GM21390 (cell line): Measurements from ENCODE around the gene PPIAL4G.
"Not testable (repeated sequence)": the region's sequence is repeated elsewhere in the genome, so short reads cannot be mapped to it uniquely, and the experiment has no call there.

Source experiments
- ATAC-seq: cut with Tn5 transposase; IDR thresholded peaks from one replicate; pipeline ENCODE4 v1.9.1; 2021; ENCODE audit not compliant: unreplicated experiment

The PPIAL4G gene

DNA sequence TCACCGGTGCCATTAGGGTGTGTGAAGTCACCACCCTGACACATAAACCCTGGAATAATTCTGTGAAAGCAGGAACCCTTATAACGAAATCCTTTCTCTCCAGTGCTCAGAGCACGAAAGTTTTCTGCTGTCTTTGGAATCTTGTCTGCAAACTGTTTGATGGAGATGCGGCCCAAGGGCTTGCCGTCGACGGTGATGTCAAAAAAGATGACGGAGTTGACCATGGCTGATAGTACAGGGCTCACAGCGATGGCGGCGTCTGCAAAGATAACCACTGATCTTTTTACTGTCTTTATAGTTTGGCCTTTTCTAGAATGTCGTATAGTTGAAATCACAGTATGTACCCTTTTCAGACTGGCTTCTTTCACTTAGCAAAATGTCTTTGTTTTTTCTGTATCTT, at the start of gene PPIAL4G:
TSS of gene PPIAL4G (minus strand) at position 274 of the 400 bp plus-strand sequence. CDS start at position 224, 50 bp downstream.
- not testable (repeated sequence) for ATAC-seq

DNA sequence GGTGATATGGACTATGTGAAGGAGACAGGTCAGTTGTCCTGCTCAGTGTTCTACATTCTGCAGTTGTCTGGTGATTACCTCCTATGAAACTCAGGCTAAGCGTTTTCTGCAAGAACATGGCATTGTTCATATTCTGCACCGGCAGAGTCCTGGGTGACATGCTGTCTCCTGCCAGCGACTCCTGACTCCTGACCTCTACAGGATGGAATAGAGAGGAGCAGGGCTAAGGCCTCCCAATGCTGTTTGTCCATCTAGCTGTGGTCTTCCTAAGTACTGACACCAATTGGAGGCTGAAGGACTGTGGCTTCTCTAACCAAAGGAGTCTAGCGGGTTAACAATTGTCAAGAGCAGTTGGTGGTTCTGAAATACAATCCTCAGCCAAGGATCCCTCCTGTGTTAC, 49.1 kb upstream of the PPIAL4G start:
- ATAC-seq, result not testable (repeated sequence)

DNA sequence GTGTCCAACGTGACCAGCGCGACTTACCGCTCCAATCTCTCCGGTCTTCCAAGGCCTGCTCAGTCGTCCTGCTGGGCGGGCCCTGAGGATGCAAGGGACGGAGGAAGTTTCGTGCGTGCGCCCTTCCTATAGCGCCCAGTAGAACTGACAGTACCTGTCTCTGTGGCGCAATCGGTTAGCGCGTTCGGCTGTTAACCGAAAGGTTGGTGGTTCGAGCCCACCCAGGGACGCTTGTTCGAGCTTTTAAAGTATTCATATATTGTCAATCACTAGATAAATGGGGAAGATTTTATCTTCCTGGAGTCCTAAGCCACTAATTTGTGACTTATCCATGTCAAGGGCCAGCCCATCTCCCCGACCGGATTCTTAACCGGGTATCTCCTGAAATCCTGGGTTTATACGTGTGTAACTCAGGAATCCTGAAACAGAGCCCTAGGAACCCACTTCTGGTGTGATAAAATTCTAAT, 46.0 kb upstream of the PPIAL4G start:
- ATAC-seq, result not testable (repeated sequence)

- not testable (repeated sequence) for ATAC-seq
Measured at GRCh38 chr1:148528591-148528990, 45.5 kb upstream of the PPIAL4G start.

GRCh38 chr1:148526587-148526986, 43.5 kb upstream of the PPIAL4G start:
- ATAC-seq, result not testable (repeated sequence)

- ATAC-seq, result peak; percentile 6
Measured at GRCh38 chr1:148523205-148524144, 40.4 kb upstream of the PPIAL4G start.

DNA sequence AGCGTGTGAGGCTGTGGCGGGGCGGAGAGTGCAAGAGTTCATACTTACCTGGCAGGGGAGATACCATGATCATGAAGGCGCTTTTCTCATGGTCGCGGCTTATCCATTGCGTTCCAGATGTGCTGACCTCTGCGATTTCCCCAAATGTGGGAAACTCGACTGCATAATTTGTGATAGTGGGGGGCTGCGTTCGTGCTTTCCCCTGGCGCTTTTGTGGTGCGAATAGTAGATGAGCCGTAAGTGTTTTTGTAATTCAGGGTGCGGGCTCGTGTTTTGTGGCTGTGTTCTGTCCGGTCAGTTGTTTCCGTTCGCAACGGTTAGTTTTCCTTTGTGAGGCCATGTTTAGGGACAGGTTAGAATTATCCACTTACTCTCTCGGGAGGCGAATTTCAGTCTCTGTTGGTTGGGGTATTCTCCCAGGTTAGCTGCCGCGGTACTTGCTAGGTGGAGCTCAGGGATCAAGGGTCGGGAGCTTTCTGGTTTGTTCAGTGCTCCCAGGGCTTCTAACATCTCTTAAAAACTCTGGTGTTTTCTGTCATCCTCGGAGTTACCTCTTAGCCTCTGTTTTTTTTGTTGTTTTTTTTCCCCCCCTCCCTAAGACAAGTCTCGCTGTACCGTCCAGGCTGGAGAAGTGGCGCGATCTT, 39.6 kb upstream of the PPIAL4G start:
- ATAC-seq, result peak; percentile 81

- peak; percentile 44 for ATAC-seq
Measured at GRCh38 chr1:148522072-148522471, 39.0 kb upstream of the PPIAL4G start.

DNA sequence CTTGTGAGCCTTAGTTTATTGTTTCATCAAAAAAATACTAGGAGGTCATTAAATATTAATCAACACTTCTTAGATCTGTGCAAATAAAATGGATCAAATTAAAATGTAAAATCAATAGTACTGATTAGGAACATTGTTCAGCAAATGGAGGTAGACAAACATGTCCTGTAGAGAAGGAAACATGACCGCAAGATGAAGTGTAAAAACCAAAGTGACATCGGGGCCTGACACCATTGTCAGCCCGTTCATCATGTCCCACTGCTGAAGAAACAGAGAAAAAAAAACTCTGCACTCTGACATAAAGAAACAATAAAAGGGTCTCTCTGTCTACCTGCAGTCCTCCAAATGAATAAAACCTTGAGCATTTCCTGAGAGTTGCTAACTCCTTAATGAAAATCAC, 31.2 kb upstream of the PPIAL4G start:
- ATAC-seq, result not testable (repeated sequence)

DNA sequence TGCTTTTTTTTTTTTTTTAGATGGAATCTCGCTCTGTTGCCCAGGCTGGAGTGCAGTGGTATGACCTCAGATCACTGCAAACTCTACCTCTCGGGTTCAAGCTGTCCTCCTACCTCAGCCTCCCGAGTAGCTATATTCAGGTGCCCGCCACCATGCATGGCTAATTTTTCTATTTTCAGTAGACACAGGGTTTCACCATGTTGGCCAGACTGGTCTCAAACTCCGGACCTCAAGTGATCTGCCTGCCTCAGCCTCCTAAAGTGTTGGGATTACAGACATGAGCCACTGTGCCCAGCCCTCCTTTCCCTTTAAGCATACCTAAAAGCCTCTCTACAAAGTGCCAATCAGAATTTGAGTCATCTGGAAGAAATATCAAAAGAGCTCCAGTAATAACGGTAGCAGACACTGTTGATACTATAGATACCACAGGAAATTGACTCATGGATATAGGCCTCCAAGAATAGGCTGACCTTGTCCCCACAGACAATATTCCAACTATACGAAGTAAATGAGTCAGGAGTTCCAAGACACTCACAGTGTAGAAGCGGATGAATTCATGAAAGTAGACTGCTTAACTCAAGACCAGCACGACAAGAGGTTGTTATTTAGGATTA, 29.6 kb upstream of the PPIAL4G start:
- ATAC-seq, result not testable (repeated sequence)

DNA sequence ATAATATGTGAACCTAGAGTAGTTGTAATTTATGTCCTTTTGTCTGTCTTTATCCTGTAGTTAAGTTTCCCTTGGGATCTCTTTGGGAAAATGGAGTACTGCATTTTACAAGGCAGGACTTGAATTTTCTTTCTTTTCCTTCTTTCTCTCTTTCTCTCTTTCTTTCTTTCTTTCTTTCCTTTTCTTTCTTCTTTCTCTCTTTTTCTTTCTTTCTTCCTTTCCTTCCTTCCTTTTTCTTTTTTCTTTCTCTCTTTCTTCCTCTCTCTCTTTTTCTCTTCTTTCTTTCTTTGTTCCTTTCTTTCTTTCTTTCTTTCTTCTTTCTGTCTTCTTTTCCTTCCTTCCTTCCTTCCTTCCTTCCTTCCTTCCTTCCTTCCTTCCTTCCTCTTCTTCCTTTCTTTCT, 10.8 kb upstream of the PPIAL4G start:
- not testable (repeated sequence) for ATAC-seq

- not testable (repeated sequence) for ATAC-seq
Measured at GRCh38 chr1:148481134-148481533, 2.0 kb downstream of the PPIAL4G start.

DNA sequence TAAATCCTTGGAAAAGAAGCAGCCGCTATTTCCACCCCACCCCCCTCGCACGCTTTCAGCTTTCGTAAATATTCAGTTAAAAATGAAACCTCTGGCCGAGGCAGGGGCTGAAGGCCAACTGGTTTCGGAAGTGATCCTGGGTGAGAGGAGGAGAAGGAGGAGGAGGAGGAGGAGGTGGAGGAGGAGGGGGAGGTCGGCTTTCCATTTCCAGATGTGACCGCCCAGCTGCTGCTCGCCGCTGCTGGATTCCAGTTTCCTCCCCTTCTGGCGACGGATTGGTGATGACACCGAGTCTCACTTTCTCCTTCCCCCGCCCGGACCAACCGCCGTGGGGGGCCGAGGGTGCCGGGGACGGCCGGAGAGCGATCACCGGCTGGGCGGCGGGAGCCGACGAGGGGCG, 23.4 kb downstream of the PPIAL4G start:
- not testable (repeated sequence) for ATAC-seq

DNA sequence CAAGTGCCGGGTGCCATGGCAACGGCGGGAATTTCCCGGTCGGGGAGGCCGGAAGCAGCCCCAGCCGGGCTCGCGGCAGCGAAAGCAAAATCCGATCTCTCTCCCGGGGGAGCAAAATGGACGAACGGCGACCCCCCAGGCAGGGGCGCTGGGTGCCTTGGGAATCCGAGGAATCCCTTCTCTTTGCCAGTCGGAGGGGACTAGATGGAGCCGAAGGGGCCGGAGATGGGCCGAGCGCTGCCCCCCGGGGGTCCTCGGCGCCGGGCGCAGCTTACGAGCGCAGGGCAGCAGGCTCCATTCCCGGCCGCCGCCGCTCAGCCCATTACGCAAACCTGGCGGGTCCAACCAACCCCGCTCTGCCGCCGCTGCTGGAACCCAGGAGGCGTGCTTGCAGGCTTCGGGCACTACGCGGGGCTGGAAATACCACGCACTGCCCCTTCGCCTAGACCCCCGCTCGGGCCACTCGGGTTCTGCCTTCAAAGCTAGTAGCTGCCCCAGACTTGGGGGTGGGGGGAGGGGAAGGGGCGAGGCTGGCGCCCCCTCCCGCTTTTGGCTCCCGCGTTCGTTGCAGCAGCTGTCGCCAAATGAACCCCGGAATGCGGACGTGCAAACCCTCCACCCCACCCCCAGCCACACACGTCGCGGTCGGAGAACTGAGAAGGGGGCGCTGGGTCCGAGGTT, 24.1 kb downstream of the PPIAL4G start:
- ATAC-seq, result not testable (repeated sequence)

DNA sequence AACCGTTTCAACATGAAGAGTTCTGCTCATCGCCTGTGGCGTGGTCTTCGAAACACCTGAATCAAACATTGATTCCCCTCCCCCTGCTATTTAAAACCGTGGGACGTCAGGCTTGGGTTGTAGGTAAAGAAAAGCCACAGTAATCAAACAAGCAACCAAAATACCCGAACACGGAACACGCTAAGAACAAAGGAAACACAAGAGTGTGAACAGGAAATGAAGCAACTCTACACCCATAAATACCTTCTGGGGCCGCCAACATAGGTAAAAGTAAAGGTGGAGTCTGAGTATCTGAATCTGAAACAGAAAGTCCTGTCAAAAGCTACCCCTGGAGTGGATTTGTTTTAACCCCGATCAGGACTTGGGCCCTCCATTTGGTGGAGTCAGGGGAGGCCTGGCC, 24.7 kb downstream of the PPIAL4G start:
- ATAC-seq, result not testable (repeated sequence)

- ATAC-seq, result not testable (repeated sequence)
Measured at GRCh38 chr1:148452845-148453244, 30.3 kb downstream of the PPIAL4G start.

DNA sequence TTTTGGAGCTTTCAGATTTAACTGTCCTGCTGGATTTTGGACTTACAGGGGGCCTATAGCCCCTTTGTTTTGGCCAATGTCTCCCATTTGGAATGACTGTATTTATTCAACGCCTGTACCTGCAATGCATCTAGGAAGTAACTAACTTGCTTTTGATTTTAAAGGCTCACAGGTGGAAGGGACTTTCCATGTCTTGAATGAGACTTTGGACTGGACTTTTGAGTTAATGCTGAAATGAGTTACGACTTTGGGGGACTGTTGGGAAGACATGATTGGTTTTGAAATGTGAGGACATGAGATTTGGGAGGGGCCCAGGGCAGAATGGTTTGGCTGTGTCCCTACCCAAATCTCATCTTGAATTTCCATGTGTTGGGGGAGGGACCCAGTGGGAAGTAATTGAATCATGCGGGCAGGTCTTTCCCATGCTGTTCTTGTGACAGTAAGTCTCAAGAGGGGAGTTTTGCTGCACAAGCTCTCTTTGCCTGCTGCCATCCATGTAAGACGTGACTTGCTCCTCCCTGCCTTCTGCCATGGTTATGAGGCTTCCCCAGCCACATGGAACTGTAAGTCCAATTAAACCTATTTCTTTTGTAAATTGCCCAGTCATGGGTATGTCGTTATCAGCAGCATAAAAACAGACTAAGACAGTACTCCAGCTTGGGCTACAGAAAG, 43.3 kb downstream of the PPIAL4G start:
- ATAC-seq, result not testable (repeated sequence)

DNA sequence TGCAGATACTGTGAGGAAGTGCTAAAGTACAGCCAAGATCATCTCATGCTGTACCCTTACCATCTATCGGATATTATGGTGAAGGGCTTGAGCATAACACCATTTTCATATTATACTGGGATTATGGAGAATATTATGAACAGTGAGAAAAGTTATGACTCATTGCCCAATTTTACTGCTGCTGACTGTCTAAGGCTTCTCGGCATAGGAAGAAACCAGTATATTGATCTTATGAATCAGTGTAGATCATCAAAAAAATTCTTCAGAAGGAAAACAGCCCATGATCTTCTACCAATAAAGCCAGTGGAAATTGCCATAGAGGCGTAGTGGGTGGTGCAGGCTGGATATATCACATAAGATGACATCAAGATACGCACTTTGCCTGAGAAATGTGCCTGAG, 47.7 kb downstream of the PPIAL4G start:
- no peak for ATAC-seq

DNA sequence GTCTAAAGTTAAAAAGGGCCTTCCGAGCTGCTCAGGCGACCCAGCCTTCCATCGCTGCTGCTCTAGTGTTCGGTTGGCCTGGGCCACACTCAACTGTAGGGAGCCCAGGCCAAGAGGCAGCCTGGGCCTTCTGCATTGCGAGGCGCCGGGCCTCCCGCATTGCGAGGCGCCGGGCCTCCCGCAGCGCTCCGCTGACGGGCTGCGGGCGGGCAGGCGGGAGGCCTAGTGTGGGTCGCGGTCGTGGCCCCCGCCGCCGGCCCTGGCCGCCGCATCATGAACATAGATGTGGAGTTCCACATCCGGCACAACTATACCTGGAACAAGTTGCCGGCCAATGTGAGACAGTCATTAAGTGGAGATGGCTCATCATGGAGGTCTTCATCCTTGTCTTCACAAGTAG, 48.3 kb downstream of the PPIAL4G start:
- no peak for ATAC-seq

DNA sequence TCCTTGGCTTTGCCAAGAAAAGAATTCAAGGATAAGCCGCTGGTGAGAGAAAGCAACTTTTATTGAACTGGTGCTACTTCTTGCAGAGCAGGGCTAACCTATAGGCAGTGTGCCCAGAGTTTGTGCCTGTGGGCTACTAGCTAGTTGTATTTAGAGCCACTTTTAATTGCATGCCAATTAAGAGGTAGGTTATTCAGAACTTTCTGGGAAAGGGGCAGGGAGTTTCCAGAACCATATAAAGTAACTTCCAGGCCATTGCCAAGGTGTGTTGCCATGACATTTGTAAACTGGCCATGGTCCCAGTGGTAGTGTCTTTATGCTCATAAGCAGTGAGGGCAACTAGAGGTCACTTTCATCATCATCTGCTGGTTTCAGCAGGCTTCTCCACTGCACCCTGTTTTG, 50.2 kb downstream of the PPIAL4G start:
- ATAC-seq, result not testable (repeated sequence)
